HEK293T (cell line): ENCODE measurements around the gene FARP2.
"Not testable (repeated sequence)": the region's sequence is repeated elsewhere in the genome, so short reads cannot be mapped to it uniquely, and the experiment has no call there.

Experiments used
- CTCF ChIA-PET: fragments of 350-600 bp; formaldehyde crosslinking; extraction: SDS; loops from one replicate; lab custom pipeline; 2021; ENCODE audit warnings: antibody characterized with exemption, inconsistent platforms; lab: Yijun Ruan, JAX
- POLR2A ChIA-PET: fragments of 350-600 bp; formaldehyde crosslinking; extraction: SDS; loops from one replicate; lab custom pipeline; 2020; ENCODE audit warnings: antibody characterized with exemption, inconsistent platforms; lab: Yijun Ruan, JAX
- DNase-seq: peaks from one replicate; pipeline ENCODE4 v3.0.0; 2012; ENCODE audit warnings: mixed read lengths; ENCODE audit errors: extremely low spot score
- ARNT ChIP-seq: fragments of 450-650 bp; IDR thresholded peaks from 2 replicates; pipeline ENCODE4 v1.6.1; 2017; ENCODE audit warnings: mild to moderate bottlenecking
- BHLHE40 ChIP-seq: fragments of 450-650 bp; IDR thresholded peaks from 2 replicates; pipeline ENCODE4 v1.6.1; 2016; ENCODE audit warnings: mild to moderate bottlenecking, moderate library complexity, borderline replicate concordance
- CTBP1 ChIP-seq: fragments of 450-650 bp; IDR thresholded peaks from 2 replicates; pipeline ENCODE4 v1.6.1; 2016; ENCODE audit warnings: borderline replicate concordance
- ELF4 ChIP-seq: fragments of 450-650 bp; IDR thresholded peaks from 2 replicates; pipeline ENCODE4 v1.6.1; 2017; ENCODE audit warnings: antibody characterized with exemption
- FOXA1 ChIP-seq: fragments of 450-650 bp; IDR thresholded peaks from 2 replicates; pipeline ENCODE4 v1.6.1; 2016; ENCODE audit warnings: mild to moderate bottlenecking
- FOXK2 ChIP-seq: fragments of 450-650 bp; IDR thresholded peaks from 2 replicates; pipeline ENCODE4 v1.6.1; 2016; ENCODE audit warnings: mild to moderate bottlenecking
- FOXM1 ChIP-seq: fragments of 450-650 bp; IDR thresholded peaks from 2 replicates; pipeline ENCODE4 v1.6.1; 2017; ENCODE audit warnings: mild to moderate bottlenecking, borderline replicate concordance
- HDGF ChIP-seq: fragments of 450-650 bp; IDR thresholded peaks from 2 replicates; pipeline ENCODE4 v1.6.1; 2017; ENCODE audit warnings: antibody characterized with exemption, borderline replicate concordance
- L3MBTL2 ChIP-seq: fragments of 450-650 bp; conservative IDR thresholded peaks from 2 replicates; pipeline ENCODE4 v1.6.1; 2016; ENCODE audit warnings: mild to moderate bottlenecking
- LEF1 ChIP-seq: fragments of 450-650 bp; IDR thresholded peaks from 2 replicates; pipeline ENCODE4 v1.6.1; 2017; ENCODE audit warnings: mild to moderate bottlenecking, borderline replicate concordance
- NFRKB ChIP-seq: fragments of 450-650 bp; IDR thresholded peaks from 2 replicates; pipeline ENCODE4 v1.6.1; 2016; ENCODE audit warnings: mild to moderate bottlenecking, moderate library complexity
- SP1 ChIP-seq: fragments of 450-650 bp; IDR thresholded peaks from 2 replicates; pipeline ENCODE4 v1.6.1; 2017
- SUZ12 ChIP-seq: fragments of 450-650 bp; IDR thresholded peaks from 2 replicates; pipeline ENCODE4 v1.6.1; 2016; ENCODE audit warnings: mild to moderate bottlenecking
- TARDBP ChIP-seq: fragments of 450-650 bp; IDR thresholded peaks from 2 replicates; pipeline ENCODE4 v1.6.1; 2016
- ZNF384 ChIP-seq: fragments of 450-650 bp; IDR thresholded peaks from 2 replicates; pipeline ENCODE4 v1.6.1; 2016
- TF ChIP-seq, protein P1 (sequence below): fragments of 450-650 bp; IDR thresholded peaks from 2 replicates; pipeline ENCODE4 v1.6.1; 2016

FARP2 gene

DNA sequence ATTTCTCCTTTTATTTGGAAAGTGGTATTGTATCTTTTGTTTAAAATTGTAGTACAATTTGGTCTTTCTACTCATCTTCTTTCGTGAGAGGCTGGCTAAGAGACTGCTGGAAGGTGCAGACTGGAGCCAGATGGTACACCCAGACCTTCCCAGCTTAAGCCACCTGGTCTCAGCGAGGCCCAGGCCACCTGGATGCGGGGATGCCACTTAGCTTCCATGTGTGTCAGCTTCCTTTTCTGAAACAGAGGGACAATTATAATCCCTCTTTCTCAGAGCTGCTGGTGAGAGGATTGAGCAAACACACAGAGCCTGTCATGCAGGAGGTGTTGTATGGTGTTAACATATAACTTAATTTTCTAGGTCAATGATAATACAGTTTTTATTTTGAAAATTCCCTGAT, 17.4 kb downstream of the FARP2 start:
- POLR2A ChIA-PET: no interaction called here
- no peak for TF ChIP-seq CTBP1
- TF ChIP-seq, protein P1, sequence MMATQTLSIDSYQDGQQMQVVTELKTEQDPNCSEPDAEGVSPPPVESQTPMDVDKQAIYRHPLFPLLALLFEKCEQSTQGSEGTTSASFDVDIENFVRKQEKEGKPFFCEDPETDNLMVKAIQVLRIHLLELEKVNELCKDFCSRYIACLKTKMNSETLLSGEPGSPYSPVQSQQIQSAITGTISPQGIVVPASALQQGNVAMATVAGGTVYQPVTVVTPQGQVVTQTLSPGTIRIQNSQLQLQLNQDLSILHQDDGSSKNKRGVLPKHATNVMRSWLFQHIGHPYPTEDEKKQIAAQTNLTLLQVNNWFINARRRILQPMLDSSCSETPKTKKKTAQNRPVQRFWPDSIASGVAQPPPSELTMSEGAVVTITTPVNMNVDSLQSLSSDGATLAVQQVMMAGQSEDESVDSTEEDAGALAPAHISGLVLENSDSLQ: no peak
- no peak for TF ChIP-seq SP1
- no peak for TF ChIP-seq NFRKB
- no peak for TF ChIP-seq LEF1
- TF ChIP-seq BHLHE40: no peak
- CTCF ChIA-PET: no interaction called here
- no peak for DNase-seq

GRCh38 chr2:241373906-241374305, 17.8 kb downstream of the FARP2 start:
- DNase-seq, CTCF ChIA-PET, POLR2A ChIA-PET: not testable (repeated sequence)

DNA sequence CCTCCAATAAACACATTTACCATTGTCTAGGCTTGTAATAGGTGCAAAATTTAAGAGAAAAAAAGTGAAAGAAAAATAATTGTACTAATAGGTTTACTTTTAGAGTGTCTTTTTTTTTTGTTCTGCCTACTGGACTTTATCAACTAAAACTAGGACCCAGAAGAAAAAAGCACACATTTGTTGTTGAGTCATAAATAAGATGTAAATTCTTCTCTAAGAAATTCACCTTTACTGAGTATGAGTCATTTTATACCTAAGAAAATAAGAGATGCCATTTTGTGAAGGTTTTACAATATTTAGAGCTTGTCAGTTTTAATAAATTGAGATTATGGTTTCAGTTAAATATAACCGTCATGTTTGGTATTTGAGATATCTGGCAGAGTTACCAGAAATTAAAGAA, 19.2 kb downstream of the FARP2 start:
- POLR2A ChIA-PET: no interaction called here
- CTCF ChIA-PET: no interaction called here
- TF ChIP-seq FOXK2: no peak
- no peak for TF ChIP-seq FOXM1
- no peak for TF ChIP-seq ZNF384
- no peak for TF ChIP-seq BHLHE40
- TF ChIP-seq ARNT: no peak
- no peak for TF ChIP-seq HDGF
- TF ChIP-seq NFRKB: no peak
- TF ChIP-seq, protein P1: no peak
- no peak for TF ChIP-seq FOXA1
- TF ChIP-seq L3MBTL2: no peak
- no peak for TF ChIP-seq CTBP1
- no peak for TF ChIP-seq LEF1
- no peak for TF ChIP-seq ELF4
- no peak for TF ChIP-seq SUZ12
- no peak for TF ChIP-seq SP1
- no peak for TF ChIP-seq TARDBP
- DNase-seq: no peak

GRCh38 chr2:241376808-241377207, 20.7 kb downstream of the FARP2 start:
- ChIA-PET POLR2A (no interaction called here), CTCF (no interaction called here)

DNA sequence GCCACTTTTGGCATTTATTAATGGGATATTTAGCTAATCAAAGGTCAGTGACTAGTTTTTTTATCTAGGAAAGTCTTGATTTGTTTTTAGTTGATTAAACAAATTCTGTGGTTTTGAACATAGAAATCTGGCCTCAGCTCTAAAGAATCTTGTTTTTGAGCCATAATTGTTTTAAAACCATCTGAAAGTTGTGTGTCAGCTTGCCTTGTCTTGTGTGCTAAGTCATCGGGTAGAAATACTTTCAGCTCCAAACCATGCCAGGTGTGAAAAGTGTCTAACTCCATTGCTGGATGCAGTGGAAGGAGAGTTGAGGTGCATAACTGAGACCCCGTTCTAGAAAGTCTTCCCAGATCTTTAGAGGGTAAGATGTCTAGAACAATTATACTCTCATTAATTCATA, 22.7 kb downstream of the FARP2 start:
- ChIA-PET CTCF (no interaction called here), POLR2A (no interaction called here)
- TF ChIP-seq SP1 (no peak), FOXM1 (no peak), LEF1 (no peak), ARNT (no peak), SUZ12 (no peak), CTBP1 (no peak), FOXK2 (no peak), FOXA1 (no peak), L3MBTL2 (no peak), HDGF (no peak), ELF4 (no peak), TARDBP (no peak), BHLHE40 (no peak), NFRKB (no peak), ZNF384 (no peak)
- TF ChIP-seq, protein P1: no peak
- DNase-seq: no peak

More at GRCh38 chr2:241376808-241377207, 20.7 kb downstream of the FARP2 start:
- no peak for DNase-seq
- TF ChIP-seq FOXA1: no peak
- no peak for TF ChIP-seq ZNF384
- TF ChIP-seq NFRKB: no peak
- TF ChIP-seq CTBP1: no peak
- no peak for TF ChIP-seq ARNT
- no peak for TF ChIP-seq HDGF
- no peak for TF ChIP-seq SUZ12
- no peak for TF ChIP-seq TARDBP

- POLR2A ChIA-PET: no interaction called here
- no peak for DNase-seq
- TF ChIP-seq FOXA1 (no peak), HDGF (no peak), LEF1 (no peak), TARDBP (no peak), FOXM1 (no peak), NFRKB (no peak), BHLHE40 (no peak), ELF4 (no peak), L3MBTL2 (no peak), CTBP1 (no peak), ARNT (no peak), SUZ12 (no peak)
- TF ChIP-seq, protein P1: no peak
- CTCF ChIA-PET: no interaction called here
Measured at GRCh38 chr2:241379481-241380480, 23.7 kb downstream of the FARP2 start.
